Liver (tissue), 9 donors: ENCODE measurements around the gene STK33. TPM values are rescaled to one million over a fixed set of nuclear protein-coding genes. Genes with fewer than 3 reads are reported as not detected.

Experiments
- DNase-seq: peaks from one replicate; pipeline ENCODE4 v3.0.0-alpha.2; 2017; ENCODE audit warnings: low spot score
- H3K27ac ChIP-seq, 2 donors: one replicate each; pipeline ENCODE4 v1.7.0; 2013; ENCODE audit warnings: inconsistent platforms in 2 of 2, low read length in 2 of 2, control low read depth in 1 of 2, low read depth in 1 of 2, mild to moderate bottlenecking in 1 of 2
- H3K27me3 ChIP-seq, 4 donors: one replicate each; pipeline versions ENCODE4 v1.6.1 to v1.7.0; 2013; ENCODE audit warnings: low read length in 3 of 4, inconsistent platforms in 1 of 4, mild to moderate bottlenecking in 1 of 4, moderate library complexity in 1 of 4; ENCODE audit not compliant: control insufficient read depth in 4 of 4, insufficient read depth in 4 of 4
- H3K36me3 ChIP-seq, 4 donors: one replicate each; pipeline versions ENCODE4 v1.6.1 to v1.7.0; 2013; ENCODE audit warnings: low read length in 3 of 4, mild to moderate bottlenecking in 3 of 4, low read depth in 1 of 4, moderate library complexity in 1 of 4; ENCODE audit not compliant: control insufficient read depth in 4 of 4, insufficient read depth in 3 of 4
- H3K4me1 ChIP-seq, 4 donors: one replicate each; pipeline versions ENCODE4 v1.6.1 to v1.7.0; 2013; ENCODE audit warnings: low read length in 3 of 4, mild to moderate bottlenecking in 3 of 4, moderate library complexity in 1 of 4; ENCODE audit not compliant: control insufficient read depth in 4 of 4, insufficient read depth in 4 of 4
- H3K4me3 ChIP-seq, 3 donors: one replicate each; pipeline versions ENCODE4 v1.6.1 to v1.7.0; 2013; ENCODE audit warnings: low read length in 3 of 3, control low read depth in 1 of 3, low read depth in 1 of 3, mild to moderate bottlenecking in 1 of 3
- H3K9ac ChIP-seq, 2 donors: one replicate each; pipeline ENCODE4 v1.7.0; 2013; ENCODE audit warnings: low read length in 2 of 2, mild to moderate bottlenecking in 2 of 2, moderate library complexity in 2 of 2, control low read depth in 1 of 2, low read depth in 1 of 2
- H3K9me3 ChIP-seq, 4 donors: one replicate each; pipeline versions ENCODE4 v1.6.1 to v1.7.0; 2013; ENCODE audit warnings: low read length in 3 of 4; ENCODE audit not compliant: control insufficient read depth in 4 of 4
- EGR1 ChIP-seq, 2 donors: IDR thresholded peaks; 2 replicates each; pipeline ENCODE4 v1.6.1; 2016 to 2018; ENCODE audit warnings: antibody characterized with exemption in 2 of 2, low read depth in 2 of 2
- FOXA2 ChIP-seq: IDR thresholded peaks from 2 replicates; pipeline ENCODE4 v1.6.1; 2016; ENCODE audit warnings: antibody characterized with exemption
- GABPA ChIP-seq, 2 donors: IDR thresholded peaks in 1 of 2; conservative IDR thresholded peaks in 1 of 2; 2 replicates each; pipeline ENCODE4 v1.6.1; 2016; ENCODE audit warnings: antibody characterized with exemption in 2 of 2, mild to moderate bottlenecking in 1 of 2, moderate library complexity in 1 of 2
- HNF4A ChIP-seq, 2 donors: conservative IDR thresholded peaks; 2 replicates each; pipeline ENCODE4 v1.6.1; 2016; ENCODE audit warnings: antibody characterized with exemption in 2 of 2, mild to moderate bottlenecking in 2 of 2
- HNF4G ChIP-seq: IDR thresholded peaks from 2 replicates; pipeline ENCODE4 v1.6.1; 2016; ENCODE audit warnings: antibody characterized with exemption
- MAX ChIP-seq: IDR thresholded peaks from 2 replicates; pipeline ENCODE4 v1.6.1; 2016; ENCODE audit warnings: antibody characterized with exemption
- NR2F2 ChIP-seq: IDR thresholded peaks from 2 replicates; pipeline ENCODE4 v1.6.1; 2016; ENCODE audit warnings: antibody characterized with exemption
- REST ChIP-seq: IDR thresholded peaks from 2 replicates; pipeline ENCODE4 v1.6.1; 2016; ENCODE audit warnings: antibody characterized with exemption, mild to moderate bottlenecking
- RXRA ChIP-seq, 2 donors: IDR thresholded peaks; 2 replicates each; pipeline ENCODE4 v1.6.1; 2017 to 2018; ENCODE audit warnings: antibody characterized with exemption in 2 of 2, mild to moderate bottlenecking in 1 of 2
- SP1 ChIP-seq: IDR thresholded peaks from 2 replicates; pipeline ENCODE4 v1.6.1; 2018; ENCODE audit warnings: antibody characterized with exemption, mild to moderate bottlenecking
- TAF1 ChIP-seq: conservative IDR thresholded peaks from 2 replicates; pipeline ENCODE4 v1.6.1; 2016; ENCODE audit warnings: antibody characterized with exemption, mild to moderate bottlenecking
- ZBTB33 ChIP-seq: IDR thresholded peaks from 2 replicates; pipeline ENCODE4 v1.6.1; 2016; ENCODE audit warnings: antibody characterized with exemption
- WGBS: extraction: QIAGEN DNeasy Blood & Tissue Kit; methylation state at CpG from one replicate; pipeline ENCODE4 v1.1.7; 2013; 5-methylcytosine and 5-hydroxymethylcytosine counted together
- polyA plus RNA-seq, 2 donors: library from polyadenylated mRNA; stranded (reverse) in 1 of 2; unstranded in 1 of 2; fragments of 200-250 nt in 1 of 2; fragments of >200 nt in 1 of 2; fragmentation: Nextera tagmentation in 1 of 2; extraction: Ambion mirVana in 1 of 2; gene quantifications; one replicate each; pipeline versions ENCODE4 v1.2.1 to v1.2.3, GENCODE V29; 2013 to 2015
- total RNA-seq, 2 donors: library from RNA; depleted of rRNA; stranded (reverse); fragments of >200 nt; gene quantifications; one replicate each; pipeline ENCODE4 v1.2.3, GENCODE V29; 2014
- donor health status: healthy.
- donor health status: healthy.
- donor health status: healthy.
- donor health status: healthy.
- donor health status: healthy.

STK33 gene
- total and polyA plus RNA-seq, 4 donors, result 0.09 to 1.1 (median 0.52) TPM

GRCh38 chr11:8355416-8355742, 238.6 kb downstream of the STK33 start:
- Histone ChIP-seq H3K27ac (no peak overlapping the region), H3K9ac (no peak overlapping the region)

GRCh38 chr11:8354622-8355415, 239.2 kb downstream of the STK33 start:
- WGBS, result 40% methylated on average over 16 of the region's 16 CpGs
- no peak overlapping the region for H3K27ac ChIP-seq
- H3K4me3 ChIP-seq, result no peak overlapping the region
- H3K9me3 ChIP-seq, result no peaks in the 10 kb centered on the region
- H3K4me1 ChIP-seq, result no peaks in the 10 kb centered on the region
- no peak overlapping the region for H3K9ac ChIP-seq
- TF ChIP-seq RXRA (IDR thresholded peaks at IDR 0.05), result no peak
- DNase-seq, result no peak
- H3K27me3 ChIP-seq, result peaks cover 0 to 4% (median 0%) of the 10 kb centered on the region in 4 donors
- H3K36me3 ChIP-seq, result no peaks in the 10 kb centered on the region

More at GRCh38 chr11:8355416-8355742, 238.6 kb downstream of the STK33 start:
- Histone ChIP-seq H3K36me3 (no peaks in the 10 kb centered on the region), H3K27me3 (peaks cover 0 to 4% (median 0%) of the 10 kb centered on the region in 4 donors), H3K9me3 (no peaks in the 10 kb centered on the region), H3K4me1 (no peaks in the 10 kb centered on the region), H3K4me3 (no peak overlapping the region)
- 86% methylated on average over 5 of the region's 5 CpGs for WGBS
- DNase-seq, result no peak
- TF ChIP-seq GABPA (IDR thresholded peaks at IDR 0.05 in 1 of 2, conservative IDR thresholded peaks at IDR 0.05 in 1 of 2), result no peak
- TF ChIP-seq SP1, result no peak
- no peak for TF ChIP-seq MAX

GRCh38 chr11:8352876-8353505, 241.0 kb downstream of the STK33 start:
- Histone ChIP-seq H3K36me3 (no peaks in the 10 kb centered on the region), H3K27ac (no peak overlapping the region), H3K9me3 (no peaks in the 10 kb centered on the region), H3K27me3 (peaks cover 0 to 5% (median 0%) of the 10 kb centered on the region in 4 donors), H3K9ac (no peak overlapping the region), H3K4me3 (no peak overlapping the region), H3K4me1 (no peaks in the 10 kb centered on the region)
- WGBS, result 82% methylated on average over 13 of the region's 13 CpGs
- no peak for TF ChIP-seq EGR1 (IDR thresholded peaks at IDR 0.05; ENCODE audit: low read depth in 2 of 2)
- TF ChIP-seq FOXA2, result no peak
- no peak for TF ChIP-seq GABPA (IDR thresholded peaks at IDR 0.05 in 1 of 2, conservative IDR thresholded peaks at IDR 0.05 in 1 of 2)
- TF ChIP-seq NR2F2, result no peak
- no peak for DNase-seq

GRCh38 chr11:8352103-8352875, 241.7 kb downstream of the STK33 start:
- no peak overlapping the region for H3K27ac ChIP-seq
- DNase-seq, result no peak
- H3K27me3 ChIP-seq, result peaks cover 0 to 8% (median 0%) of the 10 kb centered on the region in 4 donors
- H3K9me3 ChIP-seq, result no peaks in the 10 kb centered on the region
- TF ChIP-seq REST (no peak), HNF4A (conservative IDR thresholded peaks at IDR 0.05) (no peak), TAF1 (no peak), NR2F2 (no peak), ZBTB33 (no peak), HNF4G (no peak)
- no peak overlapping the region for H3K4me3 ChIP-seq
- no peaks in the 10 kb centered on the region for H3K4me1 ChIP-seq
- no peaks in the 10 kb centered on the region for H3K36me3 ChIP-seq
- H3K9ac ChIP-seq, result no peak overlapping the region
- WGBS, result 84% methylated on average over 4 of the region's 4 CpGs
